GM12874 (cell line): ENCODE results near the gene STK25.

Source experiments
- CTCF ChIP-seq: IDR thresholded peaks from 2 replicates; pipeline ENCODE4 v1.5.1; 2011; ENCODE audit warnings: low read depth, mild to moderate bottlenecking, control low read depth, low read length, moderate library complexity; ENCODE audit not compliant: insufficient read depth

The STK25 gene

GRCh38 chr2:241443486-241444223 lies 64.7 kb downstream of the STK25 start:
- TF ChIP-seq CTCF = no peak
